ENCODE measurements around the gene FRMD1.

The FRMD1 gene

GRCh38 chr6:168110437-168110836 lies 31.4 kb upstream of the FRMD1 start:
- DNase-seq, result no peak

GRCh38 chr6:168109171-168109570 lies 30.2 kb upstream of the FRMD1 start:
- no peak for DNase-seq

GRCh38 chr6:168107191-168107983 lies 28.4 kb upstream of the FRMD1 start:
- no peak for DNase-seq

- no peak for DNase-seq
Measured at GRCh38 chr6:168106633-168107005, 27.6 kb upstream of the FRMD1 start.

- DNase-seq, result no peak
Measured at GRCh38 chr6:168105813-168106632, 27.0 kb upstream of the FRMD1 start.

- no peak for DNase-seq
Measured at GRCh38 chr6:168104636-168105035, 25.6 kb upstream of the FRMD1 start.

GRCh38 chr6:168103050-168103830 lies 24.2 kb upstream of the FRMD1 start:
- no peak for DNase-seq

- DNase-seq, result no peak
Measured at GRCh38 chr6:168102315-168102985, 23.4 kb upstream of the FRMD1 start.

- DNase-seq, result no peak
Measured at GRCh38 chr6:168101590-168102314, 22.7 kb upstream of the FRMD1 start.

GRCh38 chr6:168100803-168101589 lies 22.0 kb upstream of the FRMD1 start:
- no peak for DNase-seq

- DNase-seq, result no peak
Measured at GRCh38 chr6:168100011-168100802, 21.2 kb upstream of the FRMD1 start.

- no peak for DNase-seq
Measured at GRCh38 chr6:168099201-168100010, 20.4 kb upstream of the FRMD1 start.

- no peak for DNase-seq
Measured at GRCh38 chr6:168098431-168098861, 19.4 kb upstream of the FRMD1 start.

GRCh38 chr6:168097621-168098430 lies 18.8 kb upstream of the FRMD1 start:
- DNase-seq, result no peak

GRCh38 chr6:168097221-168097620 lies 18.2 kb upstream of the FRMD1 start:
- no peak for DNase-seq

GRCh38 chr6:168096271-168096764 lies 17.3 kb upstream of the FRMD1 start:
- DNase-seq, result no peak

- DNase-seq, result no peak
Measured at GRCh38 chr6:168095716-168096250, 16.8 kb upstream of the FRMD1 start.

- no peak for DNase-seq
Measured at GRCh38 chr6:168095171-168095691, 16.2 kb upstream of the FRMD1 start.
